IPS-18a (cell line): ENCODE data around the gene MYO5C.

Experiments
- H3K27ac ChIP-seq: one replicate; pipeline ENCODE4 v1.5.1; 2013; ENCODE audit warnings: low read length
- H3K27me3 ChIP-seq: one replicate; pipeline ENCODE4 v1.6.1; 2013; ENCODE audit warnings: mild to moderate bottlenecking, low read length; ENCODE audit not compliant: control insufficient read depth, insufficient read depth
- H3K36me3 ChIP-seq: one replicate; pipeline ENCODE4 v1.6.1; 2013; ENCODE audit warnings: low read depth, low read length; ENCODE audit not compliant: control insufficient read depth
- H3K4me1 ChIP-seq: one replicate; pipeline ENCODE4 v1.6.1; 2013; ENCODE audit warnings: low read depth, low read length; ENCODE audit not compliant: control insufficient read depth
- H3K4me3 ChIP-seq: one replicate; pipeline ENCODE4 v1.5.1; 2013; ENCODE audit warnings: low read length
- H3K9ac ChIP-seq: one replicate; pipeline ENCODE4 v1.6.1; 2013; ENCODE audit warnings: mild to moderate bottlenecking, low read length, moderate library complexity
- H3K9me3 ChIP-seq: one replicate; pipeline ENCODE4 v1.6.1; 2013; ENCODE audit warnings: low read depth, low read length; ENCODE audit not compliant: control insufficient read depth

Gene MYO5C

DNA sequence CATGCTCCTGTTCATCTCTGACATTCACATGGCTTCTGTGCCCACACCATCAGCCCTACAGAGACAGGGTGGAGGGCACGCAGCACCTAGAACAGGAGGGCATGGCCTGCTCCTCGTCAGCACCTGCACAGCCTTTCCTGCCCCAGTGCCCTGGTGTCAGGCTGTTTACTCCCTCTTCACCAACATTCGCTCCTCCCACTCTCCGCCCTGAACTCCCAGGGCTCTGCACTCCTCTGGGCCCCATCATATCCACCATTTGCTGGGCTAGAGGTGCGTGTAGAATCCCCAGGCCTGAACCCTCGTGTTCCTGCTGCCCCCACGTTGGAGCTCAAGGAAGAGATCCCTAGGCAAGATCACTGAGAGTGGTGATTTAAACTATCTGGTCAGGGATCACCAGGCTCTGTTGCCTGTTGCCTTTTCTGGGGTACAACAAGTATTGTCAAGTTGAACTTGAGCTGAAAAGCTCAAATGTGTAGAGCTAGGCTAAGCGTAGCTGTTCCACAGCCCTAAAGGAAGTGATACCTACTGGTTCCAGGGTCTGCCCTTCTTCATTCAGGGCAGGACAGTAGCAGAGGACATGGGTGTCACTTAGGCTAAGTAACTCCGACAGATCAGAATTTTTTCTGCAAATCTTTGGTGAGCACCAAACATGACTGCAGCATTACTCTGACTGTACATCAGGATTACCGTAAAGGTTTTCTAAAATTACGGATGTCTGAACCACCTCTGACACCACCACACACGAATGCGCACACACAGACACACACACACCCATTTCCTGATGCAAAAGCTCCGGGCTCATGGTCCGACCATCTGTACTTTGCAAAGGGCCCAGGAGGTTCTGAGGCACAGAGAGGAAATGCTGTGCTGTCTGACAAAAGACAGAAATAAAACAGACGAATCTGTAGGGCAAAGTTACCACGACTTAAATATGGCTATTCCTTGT, 60.7 kb downstream of the MYO5C start:
- no peaks in the 10 kb centered on the region for H3K27me3 ChIP-seq
- H3K9ac ChIP-seq: no peak overlapping the region
- no peak overlapping the region for H3K4me3 ChIP-seq
- H3K9me3 ChIP-seq: no peaks in the 10 kb centered on the region
- no peaks in the 10 kb centered on the region for H3K4me1 ChIP-seq
- H3K36me3 ChIP-seq: peaks cover 47% of the 10 kb centered on the region
- H3K27ac ChIP-seq: no peak overlapping the region

DNA sequence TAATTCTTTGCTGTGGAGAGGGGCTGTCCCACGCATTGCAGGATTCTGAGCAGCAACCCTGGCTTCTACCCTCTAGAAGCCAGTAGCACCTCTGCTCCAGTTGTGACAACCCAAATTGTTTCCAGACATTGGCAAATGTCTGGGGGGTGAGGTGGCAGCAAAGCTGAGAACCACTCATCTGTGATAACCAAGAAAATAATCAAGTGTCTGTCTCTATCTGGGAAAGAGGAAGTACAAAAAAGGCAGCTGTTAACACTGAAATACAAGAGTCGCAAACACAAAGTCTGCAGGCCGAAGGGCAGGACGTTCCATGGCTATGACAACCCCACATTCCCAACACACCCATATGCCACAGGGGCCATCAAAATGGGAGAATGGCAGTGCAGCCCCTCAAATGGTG, 62.2 kb downstream of the MYO5C start:
- Histone ChIP-seq H3K4me1 (no peaks in the 10 kb centered on the region), H3K36me3 (peaks cover 43% of the 10 kb centered on the region), H3K27ac (no peak overlapping the region), H3K4me3 (no peak overlapping the region), H3K9ac (no peak overlapping the region), H3K9me3 (no peaks in the 10 kb centered on the region), H3K27me3 (no peaks in the 10 kb centered on the region)

DNA sequence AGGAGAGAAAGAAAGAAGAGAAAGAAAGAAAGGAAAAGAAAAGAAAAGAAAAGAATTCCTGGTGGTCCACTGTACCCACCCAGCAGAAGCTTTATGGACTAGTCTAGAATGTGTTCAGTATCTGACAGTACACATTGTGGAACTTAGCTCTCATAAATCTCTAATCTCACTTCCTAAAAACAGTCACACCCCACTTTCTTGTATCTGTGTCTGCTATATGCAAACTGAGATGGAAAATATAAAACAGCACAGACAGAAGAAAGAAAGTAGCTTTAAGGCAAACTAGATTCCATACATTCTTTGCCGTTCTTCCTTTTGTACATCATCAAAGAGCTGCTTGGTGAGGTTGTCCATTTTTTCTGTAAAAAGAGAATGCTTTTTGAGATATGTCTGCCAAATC, 63.3 kb downstream of the MYO5C start:
- Histone ChIP-seq H3K27me3 (no peaks in the 10 kb centered on the region), H3K9me3 (no peaks in the 10 kb centered on the region), H3K9ac (no peak overlapping the region), H3K4me3 (no peak overlapping the region), H3K36me3 (peaks cover 39% of the 10 kb centered on the region), H3K4me1 (no peaks in the 10 kb centered on the region), H3K27ac (no peak overlapping the region)

DNA sequence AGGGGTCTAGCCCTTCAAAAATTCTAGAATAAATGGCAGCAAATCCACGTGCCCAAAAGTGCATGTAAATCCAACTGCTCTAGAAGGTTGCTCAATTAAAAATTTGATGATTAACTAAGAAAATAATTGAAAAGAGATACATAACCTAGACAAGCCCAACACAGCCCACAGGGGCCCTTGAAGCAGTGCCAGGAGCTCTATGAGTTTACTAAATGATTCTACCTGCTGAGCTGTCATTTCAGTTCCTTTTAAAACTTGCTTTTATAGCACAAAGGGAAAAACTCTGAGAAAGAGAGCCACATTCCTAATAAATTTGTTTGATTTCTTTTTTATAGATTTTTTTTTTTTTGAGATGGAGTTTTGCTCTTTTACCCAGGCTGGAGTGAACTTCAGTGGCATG, 65.5 kb downstream of the MYO5C start:
- H3K9ac ChIP-seq: no peak overlapping the region
- no peaks in the 10 kb centered on the region for H3K9me3 ChIP-seq
- H3K27me3 ChIP-seq: no peaks in the 10 kb centered on the region
- H3K36me3 ChIP-seq: peaks cover 24% of the 10 kb centered on the region
- H3K4me1 ChIP-seq: no peaks in the 10 kb centered on the region
- no peak overlapping the region for H3K27ac ChIP-seq
- no peak overlapping the region for H3K4me3 ChIP-seq

DNA sequence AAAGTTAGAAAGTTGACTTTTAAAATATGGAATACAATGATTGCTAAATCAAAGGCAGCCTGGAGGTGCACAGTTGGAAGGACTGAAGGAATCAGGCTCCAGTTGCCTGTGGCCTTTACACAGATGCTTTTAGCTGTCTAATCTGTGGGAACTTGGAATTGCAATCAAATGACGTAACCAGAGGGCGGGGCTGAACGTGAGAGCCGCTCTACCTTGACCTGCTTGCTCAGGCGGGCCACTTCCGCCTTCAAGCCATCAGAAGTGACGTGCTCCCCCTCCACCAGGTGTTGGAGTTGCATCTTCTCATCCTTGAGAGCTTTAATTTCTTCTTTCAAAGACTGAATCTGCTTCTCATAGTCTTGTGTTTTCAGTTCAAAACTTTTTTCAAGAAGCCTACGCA, 66.7 kb downstream of the MYO5C start:
- Histone ChIP-seq H3K36me3 (peaks cover 24% of the 10 kb centered on the region), H3K4me1 (no peaks in the 10 kb centered on the region), H3K27ac (no peak overlapping the region), H3K9me3 (no peaks in the 10 kb centered on the region), H3K27me3 (no peaks in the 10 kb centered on the region), H3K9ac (no peak overlapping the region), H3K4me3 (no peak overlapping the region)

DNA sequence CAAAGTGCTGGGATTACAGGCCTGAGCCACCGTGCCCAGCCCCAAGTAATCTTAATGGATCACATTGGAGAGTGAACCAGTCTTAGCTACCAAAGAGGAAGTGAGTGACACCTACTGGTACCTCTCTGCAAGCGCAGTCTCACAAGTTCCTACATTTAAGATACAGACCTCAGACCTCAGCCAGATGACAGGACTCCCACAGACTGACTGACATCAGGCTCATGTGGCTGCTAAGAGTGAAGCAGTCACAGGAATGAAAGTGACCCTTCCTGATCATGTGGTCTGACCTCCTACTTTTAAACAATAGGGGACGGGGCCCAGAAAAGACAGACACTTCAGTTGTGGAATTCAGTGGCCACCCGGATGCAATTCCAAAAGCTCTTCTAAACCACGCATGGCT, 68.1 kb downstream of the MYO5C start:
- Histone ChIP-seq H3K27me3 (no peaks in the 10 kb centered on the region), H3K4me1 (no peaks in the 10 kb centered on the region), H3K27ac (no peak overlapping the region), H3K36me3 (peaks cover 31% of the 10 kb centered on the region), H3K4me3 (no peak overlapping the region), H3K9ac (no peak overlapping the region), H3K9me3 (no peaks in the 10 kb centered on the region)

DNA sequence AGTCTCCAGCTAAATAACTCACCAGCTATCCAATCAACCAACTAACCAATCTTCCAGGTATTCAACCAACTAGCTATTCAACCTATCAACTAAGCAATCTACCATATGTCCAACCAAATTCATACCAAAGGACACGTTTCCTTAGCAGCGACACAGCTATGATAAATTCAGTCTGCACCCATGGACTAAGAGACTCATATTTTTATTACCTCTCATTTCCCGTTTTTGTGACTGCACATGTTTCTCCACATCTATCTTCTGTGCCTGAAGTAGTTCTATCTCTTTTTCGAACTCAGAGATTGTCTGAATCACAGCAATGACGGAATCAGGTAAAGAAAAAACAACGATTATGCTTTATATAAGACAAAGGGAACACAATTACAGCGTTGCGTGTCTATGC, 70.4 kb downstream of the MYO5C start:
- Histone ChIP-seq H3K9me3 (no peaks in the 10 kb centered on the region), H3K36me3 (peaks cover 38% of the 10 kb centered on the region), H3K4me1 (no peaks in the 10 kb centered on the region), H3K27me3 (no peaks in the 10 kb centered on the region), H3K9ac (no peak overlapping the region), H3K4me3 (no peak overlapping the region), H3K27ac (no peak overlapping the region)

DNA sequence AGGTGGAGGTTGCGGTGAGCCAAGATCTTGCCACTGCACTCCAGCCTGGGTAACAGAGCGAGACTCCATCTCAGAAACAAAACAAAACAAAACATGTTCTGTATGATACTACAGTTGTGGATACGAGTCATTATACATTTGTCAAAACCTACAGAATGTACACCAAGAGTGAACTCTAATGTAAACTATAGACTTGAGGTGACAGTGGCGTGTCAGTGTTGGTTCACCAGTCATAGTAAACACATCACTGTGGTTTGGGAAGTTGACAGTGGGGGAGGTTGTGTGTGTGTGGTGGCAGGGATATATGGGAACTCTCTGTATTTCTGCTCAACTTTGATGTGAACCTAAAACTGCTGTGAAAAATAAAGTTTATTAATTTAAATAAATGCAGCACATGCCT, 71.4 kb downstream of the MYO5C start:
- Histone ChIP-seq H3K27ac (no peak overlapping the region), H3K4me1 (no peaks in the 10 kb centered on the region), H3K27me3 (no peaks in the 10 kb centered on the region)

DNA sequence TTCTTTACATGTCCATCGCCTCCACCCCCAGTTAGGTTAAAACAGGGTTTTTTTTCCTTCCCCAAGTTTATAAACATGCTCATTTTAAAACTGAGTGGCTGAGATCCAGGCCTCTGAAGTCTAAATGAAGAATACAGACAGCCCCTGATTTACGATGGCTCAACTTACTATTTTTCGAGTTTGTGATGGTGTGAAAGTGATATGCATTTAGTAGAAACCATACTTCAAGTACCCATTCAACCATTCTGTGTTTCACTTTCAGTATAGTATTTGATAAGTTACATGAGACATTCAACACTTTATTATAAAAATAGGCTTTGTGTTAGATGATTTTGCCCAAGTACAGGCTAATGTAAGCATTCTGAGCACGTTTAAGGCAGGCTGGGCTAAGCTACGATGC, 73.9 kb downstream of the MYO5C start:
- Histone ChIP-seq H3K4me1 (no peaks in the 10 kb centered on the region), H3K27me3 (no peaks in the 10 kb centered on the region), H3K36me3 (peaks cover 68% of the 10 kb centered on the region), H3K4me3 (no peak overlapping the region), H3K9me3 (no peaks in the 10 kb centered on the region), H3K27ac (no peak overlapping the region), H3K9ac (no peak overlapping the region)

More for the DNA sequence above, 71.4 kb downstream of the MYO5C start:
- no peaks in the 10 kb centered on the region for H3K9me3 ChIP-seq
- H3K4me3 ChIP-seq: no peak overlapping the region
- peaks cover 47% of the 10 kb centered on the region for H3K36me3 ChIP-seq
- H3K9ac ChIP-seq: no peak overlapping the region

DNA sequence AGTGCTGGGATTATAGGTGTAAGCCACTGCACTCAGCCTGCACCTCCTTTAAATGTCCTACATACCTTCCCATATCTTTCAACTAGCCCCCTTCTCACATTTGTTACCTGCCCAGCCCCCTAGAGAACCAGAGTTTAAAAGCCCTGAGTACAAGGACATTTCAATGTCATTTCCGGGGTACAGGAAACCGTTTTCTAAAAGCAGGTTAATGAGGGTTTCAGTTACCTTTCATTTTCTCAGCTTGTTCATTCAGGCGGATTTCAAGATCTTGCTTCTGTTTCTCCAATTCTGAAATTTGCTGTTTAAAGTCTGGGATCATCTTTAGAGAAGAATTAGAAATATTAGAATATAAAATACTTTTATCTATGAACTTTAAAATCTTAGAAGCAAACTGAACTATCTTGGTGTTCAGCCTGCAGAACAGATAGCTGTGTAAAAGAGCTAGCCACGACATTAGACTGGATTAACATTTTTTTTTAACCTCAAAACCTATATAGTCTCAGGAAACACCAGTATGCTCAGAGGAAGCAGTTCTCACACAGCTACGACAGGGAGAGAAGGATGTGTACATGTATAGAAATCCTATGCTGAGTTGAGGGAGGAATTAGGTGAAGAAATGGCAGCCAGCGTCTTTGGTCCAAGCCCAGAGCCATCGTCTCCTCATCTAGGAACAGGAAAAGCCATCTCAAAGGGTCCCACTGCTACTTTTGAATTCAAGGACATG, 74.5 kb downstream of the MYO5C start:
- H3K27ac ChIP-seq: no peak overlapping the region
- H3K4me1 ChIP-seq: no peaks in the 10 kb centered on the region
- H3K4me3 ChIP-seq: no peak overlapping the region
- no peak overlapping the region for H3K9ac ChIP-seq
- no peaks in the 10 kb centered on the region for H3K27me3 ChIP-seq
- H3K9me3 ChIP-seq: no peaks in the 10 kb centered on the region
- peaks cover 71% of the 10 kb centered on the region for H3K36me3 ChIP-seq

DNA sequence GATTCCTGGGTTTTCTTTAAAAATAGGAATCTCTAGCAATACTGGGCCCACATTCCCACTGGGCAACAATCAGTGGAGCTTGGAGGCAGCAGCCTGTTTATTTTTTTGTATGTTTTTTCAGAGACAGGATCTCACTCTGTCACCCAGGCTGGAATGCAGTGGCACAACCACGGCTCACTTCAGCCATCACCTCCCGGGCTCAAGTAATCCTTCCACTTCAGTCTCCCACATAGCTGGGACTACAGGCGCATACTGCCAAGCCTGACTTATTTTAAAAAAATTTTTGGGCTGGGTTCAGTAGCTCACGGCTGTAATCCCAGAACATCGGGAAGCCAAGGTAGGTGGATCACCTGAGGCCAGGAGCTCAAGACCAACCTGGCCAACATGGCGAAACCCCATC, 75.4 kb downstream of the MYO5C start:
- Histone ChIP-seq H3K4me3 (no peak overlapping the region), H3K9ac (no peak overlapping the region), H3K27me3 (no peaks in the 10 kb centered on the region), H3K4me1 (no peaks in the 10 kb centered on the region), H3K9me3 (no peaks in the 10 kb centered on the region), H3K27ac (no peak overlapping the region), H3K36me3 (peaks cover 68% of the 10 kb centered on the region)
